Adrenal gland (tissue), 12 donors: ENCODE results near the gene CCDC57. TPM values are rescaled to one million over a fixed set of nuclear protein-coding genes. Genes with fewer than 3 reads are reported as not detected.

Experiments used
- DNase-seq, 7 donors: peaks; one replicate each; pipeline ENCODE4 v3.0.0-alpha.2; 2019 to 2020
- H3K27ac ChIP-seq, 5 donors: fragments of 200-600 bp; sonication (generic) in 4 of 5; 1 replicate in 3 of 5; 2 replicates in 2 of 5; pipeline versions ENCODE4 v1.5.1 to v1.8.0; 2016 to 2020; ENCODE audit warnings: mild to moderate bottlenecking in 1 of 5
- H3K27me3 ChIP-seq: fragments of 200-600 bp; 2 replicates; pipeline ENCODE4 v1.8.0; 2021
- H3K36me3 ChIP-seq, 2 donors: fragments of 200-600 bp; replicated peaks in 1 of 2; 1 replicate in 1 of 2; 2 replicates in 1 of 2; pipeline versions ENCODE4 v1.5.1 to v1.8.0; 2018 to 2022
- H3K4me1 ChIP-seq, 2 donors: fragments of 200-600 bp; replicated peaks in 1 of 2; 1 replicate in 1 of 2; 2 replicates in 1 of 2; pipeline versions ENCODE4 v1.5.1 to v1.8.0; 2018 to 2021
- H3K4me3 ChIP-seq, 4 donors: fragments of 200-600 bp; sonication (generic) in 3 of 4; one replicate each; pipeline ENCODE4 v1.5.1; 2016 to 2018
- H3K9me3 ChIP-seq, 3 donors: fragments of 200-600 bp; sonication (generic) in 1 of 3; replicated peaks in 1 of 3; 1 replicate in 2 of 3; 2 replicates in 1 of 3; pipeline versions ENCODE4 v1.5.1 to v1.8.0; 2016 to 2021
- POLR2A ChIP-seq, 2 donors: fragments of 450-650 bp; IDR thresholded peaks; one replicate each; pipeline ENCODE4 v1.6.1; 2017; ENCODE audit warnings: antibody characterized with exemption in 2 of 2, mild to moderate bottlenecking in 2 of 2, moderate library complexity in 1 of 2
- WGBS, 4 donors: extraction: QIAGEN DNeasy Blood & Tissue Kit in 2 of 4; methylation state at CpG; one replicate each; pipeline versions ENCODE4 v1.1.5 to v1.1.7; 2013 to 2017; 5-methylcytosine and 5-hydroxymethylcytosine counted together
- intact Hi-C, 2 donors: fragments of 100-400 bp; cut with DNase I; formaldehyde crosslinking; loops; one replicate each; pipeline versions ENCODE4 v1.14.1 to v1.15.0; 2022 to 2023
- polyA plus RNA-seq, 3 donors: library from polyadenylated mRNA; stranded (reverse); fragments of 200-250 nt in 2 of 3; fragments of 350-450 nt in 1 of 3; fragmentation: Illumina TruSeq in 1 of 3; extraction: RNeasy Lipid Tissue Mini Kit (QIAGEN cat#74804) in 1 of 3; gene quantifications; one replicate each; pipeline ENCODE4 v1.2.3, GENCODE V29; 2013 to 2014
- total RNA-seq, 9 donors: library from RNA; depleted of rRNA in 4 of 9; stranded (reverse); fragments of >200 nt in 4 of 9; fragments of 120-200 nt in 1 of 9; fragmentation: NEBNext Ultra II Directional in 1 of 9; extraction: Animal tissue kit (Norgen Biotek cat#: 25700) in 1 of 9; gene quantifications; one replicate each; pipeline versions ENCODE4 v1.1.0 to v1.2.4, GENCODE V29; 2013 to 2023
- TF ChIP-seq, protein P1 (sequence below), 6 experiments: fragments of 450-650 bp in 4 of 6; fragments of 200-600 bp in 2 of 6; sonication (generic) in 1 of 6; IDR thresholded peaks; 1 replicate in 5 of 6; 2 replicates in 1 of 6; pipeline versions ENCODE4 v1.5.1 to v1.8.0; 2016 to 2021; ENCODE audit warnings: antibody characterized with exemption in 6 of 6, mild to moderate bottlenecking in 2 of 6, moderate library complexity in 1 of 6
- donor health status: healthy with polysubstance abuse.
- donor health status: Bipolar disorder and iron deficiency.
- donor health status: DM: yes; HTN: yes; CAD: no.
- donor health status: DM: no; HTN: no; CAD: no.
- donor health status: DM: no; HTN: no; CAD: no.
- donor health status: DM: yes; HTN: yes; CAD: no.

Gene CCDC57
- total and polyA plus RNA-seq, 12 donors, result 7.1 to 275 (median 28.8) TPM

DNA sequence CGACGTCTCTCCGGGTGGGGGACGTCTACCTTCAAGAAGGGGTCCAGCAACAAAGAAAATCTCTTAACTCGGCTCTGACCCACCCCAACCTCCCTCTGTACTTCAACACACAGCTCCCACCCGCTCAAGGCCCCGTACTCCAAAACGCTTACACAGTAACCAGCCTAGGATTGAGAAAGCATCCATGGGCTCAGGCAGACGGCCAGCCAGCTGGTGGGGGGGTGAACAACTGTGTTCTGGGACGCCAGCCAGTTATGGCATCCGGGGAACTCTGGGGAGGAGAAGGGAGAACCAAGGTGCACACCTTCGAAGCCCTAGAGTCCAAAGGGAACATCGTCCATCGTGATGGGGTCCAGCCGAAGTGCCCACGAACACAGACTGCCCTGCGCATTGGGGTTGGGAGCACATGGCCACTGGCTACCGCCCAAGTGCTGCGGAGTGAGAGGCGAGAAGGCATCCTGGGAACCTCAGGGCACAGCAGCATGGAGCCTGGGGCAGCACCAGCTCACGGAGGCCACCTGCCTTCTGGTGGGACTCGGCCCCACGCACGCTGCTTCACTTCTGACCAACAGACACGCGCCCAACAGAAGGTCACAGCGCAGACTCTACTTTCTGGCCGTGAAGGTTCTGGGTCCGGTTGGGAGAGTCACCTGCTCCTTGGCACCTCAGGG lies 30.5 kb upstream of the CCDC57 start:
- DNase-seq, result peak; percentile 80 to 95 (median 93)
- TF ChIP-seq, protein P1, sequence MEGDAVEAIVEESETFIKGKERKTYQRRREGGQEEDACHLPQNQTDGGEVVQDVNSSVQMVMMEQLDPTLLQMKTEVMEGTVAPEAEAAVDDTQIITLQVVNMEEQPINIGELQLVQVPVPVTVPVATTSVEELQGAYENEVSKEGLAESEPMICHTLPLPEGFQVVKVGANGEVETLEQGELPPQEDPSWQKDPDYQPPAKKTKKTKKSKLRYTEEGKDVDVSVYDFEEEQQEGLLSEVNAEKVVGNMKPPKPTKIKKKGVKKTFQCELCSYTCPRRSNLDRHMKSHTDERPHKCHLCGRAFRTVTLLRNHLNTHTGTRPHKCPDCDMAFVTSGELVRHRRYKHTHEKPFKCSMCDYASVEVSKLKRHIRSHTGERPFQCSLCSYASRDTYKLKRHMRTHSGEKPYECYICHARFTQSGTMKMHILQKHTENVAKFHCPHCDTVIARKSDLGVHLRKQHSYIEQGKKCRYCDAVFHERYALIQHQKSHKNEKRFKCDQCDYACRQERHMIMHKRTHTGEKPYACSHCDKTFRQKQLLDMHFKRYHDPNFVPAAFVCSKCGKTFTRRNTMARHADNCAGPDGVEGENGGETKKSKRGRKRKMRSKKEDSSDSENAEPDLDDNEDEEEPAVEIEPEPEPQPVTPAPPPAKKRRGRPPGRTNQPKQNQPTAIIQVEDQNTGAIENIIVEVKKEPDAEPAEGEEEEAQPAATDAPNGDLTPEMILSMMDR (IDR thresholded peaks at IDR 0.05), result no peak
- TF ChIP-seq POLR2A (IDR thresholded peaks at IDR 0.05), result peak in 1 of 2 donors; percentile 33
- Histone ChIP-seq H3K27ac (peak overlapping the region; percentile 55 to 91 (median 89)), H3K36me3 (peaks cover 0 to 64% of the 10 kb centered on the region in 2 donors), H3K4me3 (no peak overlapping the region), H3K9me3 (no peaks in the 10 kb centered on the region), H3K27me3 (no peaks in the 10 kb centered on the region), H3K4me1 (peaks cover 57 to 80% of the 10 kb centered on the region in 2 donors)
- intact Hi-C loops, result no loop called here
- 11 to 47% (median 34%) methylated on average over 7 to 29 of the region's 29 CpGs for WGBS, 4 donors

DNA sequence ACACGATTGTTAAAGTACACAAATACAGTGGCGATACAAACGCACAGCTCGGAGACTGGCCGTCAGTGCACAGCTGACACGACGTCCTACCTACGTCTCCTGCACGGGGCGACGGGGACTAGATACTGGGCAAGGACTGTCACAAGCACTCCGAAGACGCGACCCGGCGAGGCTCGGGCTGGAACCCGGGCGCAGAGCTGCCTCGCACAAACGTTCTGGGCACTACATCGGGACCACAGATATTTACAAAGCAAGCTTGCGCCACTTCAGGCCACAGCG lies 30.0 kb upstream of the CCDC57 start:
- intact Hi-C loops, result no loop called here
- Histone ChIP-seq H3K36me3 (peaks cover 0 to 59% of the 10 kb centered on the region in 2 donors), H3K27ac (peak overlapping the region; percentile 55 to 91 (median 89)), H3K4me1 (peaks cover 57 to 82% of the 10 kb centered on the region in 2 donors), H3K9me3 (no peaks in the 10 kb centered on the region), H3K4me3 (no peak overlapping the region), H3K27me3 (no peaks in the 10 kb centered on the region)
- DNase-seq, result peak in 1 of 7 donors; percentile 47
- no peak for TF ChIP-seq POLR2A (IDR thresholded peaks at IDR 0.05)
- TF ChIP-seq, protein P1 (IDR thresholded peaks at IDR 0.05), result no peak
- 54 to 62% (median 58%) methylated on average over 21 to 24 of the region's 24 CpGs for WGBS, 4 donors

DNA sequence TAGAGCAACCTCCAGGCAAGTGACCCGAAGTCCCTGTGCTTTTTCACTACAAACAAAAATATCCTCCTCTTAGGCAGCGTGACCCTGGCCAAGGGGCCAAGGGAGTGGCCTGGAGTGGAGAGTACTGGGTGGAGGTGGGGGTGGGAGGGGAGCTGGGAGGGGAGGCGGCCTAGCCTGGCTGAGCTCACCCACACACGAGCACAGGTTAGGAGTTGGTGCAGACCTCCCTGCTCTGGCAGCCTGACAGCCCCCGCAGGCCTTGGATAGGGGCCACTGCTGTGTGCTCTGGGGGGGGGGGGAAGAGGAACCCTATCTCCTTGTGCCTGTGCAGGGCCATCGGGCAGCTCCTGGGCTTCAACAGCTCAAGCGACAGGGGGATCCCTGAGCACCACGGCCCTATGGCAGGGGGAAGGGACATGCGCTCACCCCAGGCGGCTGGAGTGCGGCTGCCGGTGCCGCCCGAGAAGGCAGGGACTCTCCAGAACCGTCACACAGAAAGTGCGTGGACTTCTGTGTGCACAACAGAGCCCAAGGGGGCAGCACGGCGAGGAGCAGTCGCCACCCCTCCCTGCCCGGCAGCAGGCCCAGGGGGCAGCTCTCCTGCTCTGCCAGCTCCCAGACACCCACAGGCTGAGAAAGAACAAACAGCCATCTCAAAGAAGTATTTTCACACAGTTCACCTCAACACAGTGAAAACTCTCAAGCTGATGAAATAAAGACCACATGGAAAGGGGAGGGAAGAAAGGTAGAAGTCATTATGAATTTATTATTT lies 29.5 kb upstream of the CCDC57 start:
- WGBS, 4 donors, result 14 to 22% (median 18%) methylated on average over 6 to 20 of the region's 20 CpGs
- Histone ChIP-seq H3K4me3 (no peak overlapping the region), H3K27ac (peak overlapping the region; percentile 55 to 91 (median 89)), H3K9me3 (no peaks in the 10 kb centered on the region), H3K36me3 (peaks cover 0 to 54% of the 10 kb centered on the region in 2 donors), H3K27me3 (no peaks in the 10 kb centered on the region), H3K4me1 (peaks cover 53 to 77% of the 10 kb centered on the region in 2 donors)
- intact Hi-C loops, result no loop called here
- TF ChIP-seq, protein P1 (IDR thresholded peaks at IDR 0.05), result no peak
- TF ChIP-seq POLR2A (IDR thresholded peaks at IDR 0.05), result no peak
- DNase-seq, result peak in 3 of 7 donors; percentile 64 to 78 (median 74)

DNA sequence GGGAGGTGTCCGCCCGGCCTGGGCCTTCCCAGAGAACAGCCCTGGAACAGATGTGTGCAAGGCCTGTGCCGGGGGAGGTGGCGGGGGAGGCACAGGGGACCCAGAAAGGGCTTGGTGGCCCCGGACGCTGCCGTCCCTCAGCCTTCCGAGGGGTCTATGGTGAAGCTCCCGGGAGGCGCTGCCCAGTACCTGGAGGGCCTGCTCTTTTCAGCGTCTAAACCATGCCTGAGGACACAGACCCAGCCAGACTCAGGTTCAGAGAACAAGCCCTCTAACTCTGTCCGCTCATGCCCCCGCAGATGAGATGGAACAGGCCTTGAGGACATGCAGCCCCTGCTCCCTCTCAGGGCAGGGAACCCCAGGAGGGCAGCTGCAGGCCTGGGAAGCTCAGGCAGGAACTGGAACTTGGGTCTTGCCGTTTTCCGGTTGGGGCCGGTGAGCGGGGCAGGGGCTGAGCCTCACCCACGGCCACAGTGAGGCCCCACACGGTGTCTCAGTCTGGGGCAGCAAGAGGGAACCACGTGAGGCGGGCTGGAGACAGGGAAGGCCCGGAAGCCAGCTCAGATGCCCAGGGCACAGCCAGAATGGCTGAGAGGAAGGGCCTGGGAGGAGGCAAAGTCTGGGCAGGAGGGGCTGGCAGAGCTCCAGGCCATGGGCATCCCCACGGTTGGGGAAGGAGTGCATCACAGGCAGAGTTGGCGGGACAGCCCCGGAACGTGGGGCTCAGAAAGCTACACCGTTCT lies 28.7 kb upstream of the CCDC57 start:
- 2 to 32% (median 17%) methylated on average over 4 to 27 of the region's 27 CpGs for WGBS, 4 donors
- peak overlapping the region; percentile 55 to 91 (median 88) for H3K27ac ChIP-seq
- DNase-seq, result peak; percentile 83 to 94 (median 93)
- H3K27me3 ChIP-seq, result no peaks in the 10 kb centered on the region
- peaks cover 51 to 74% of the 10 kb centered on the region in 2 donors for H3K4me1 ChIP-seq
- TF ChIP-seq POLR2A (IDR thresholded peaks at IDR 0.05), result peak in 1 of 2 donors; percentile 45
- TF ChIP-seq, protein P1 (IDR thresholded peaks at IDR 0.05), result no peak
- intact Hi-C loops, result no loop called here
- H3K36me3 ChIP-seq, result peaks cover 0 to 46% of the 10 kb centered on the region in 2 donors
- H3K9me3 ChIP-seq, result no peaks in the 10 kb centered on the region
- H3K4me3 ChIP-seq, result no peak overlapping the region
